GM12878 (cell line): ENCODE results near the gene TMEM214. TPM values are rescaled to one million over a fixed set of nuclear protein-coding genes. Genes with fewer than 3 reads are reported as not detected.

ENCODE experiments used
- ATAC-seq: fragments of 200-7000 bp; cut with Tn5 transposase; 3 replicates; pipeline ENCODE4 v1.9.1; 2020; ENCODE audit warnings: mild to moderate bottlenecking, moderate library complexity
- BruUV-seq: library from RNA; stranded (reverse); fragments of 400-500 nt; replicated peaks from 2 replicates; lab custom pipeline; 2021; lab: Mats Ljungman, UMichigan
- CTCF ChIA-PET: fragments of 300-600 bp; sonication (Branson Sonifier 250); formaldehyde crosslinking; extraction: SDS; loops from one replicate; lab custom pipeline; 2021; ENCODE audit warnings: inconsistent platforms; lab: Yijun Ruan, JAX
- POLR2A ChIA-PET: fragments of 350-600 bp; formaldehyde crosslinking; extraction: SDS; loops from one replicate; lab custom pipeline; 2021; ENCODE audit warnings: inconsistent platforms; lab: Charles Lee
- RAD21 ChIA-PET: fragments of 300-600 bp; sonication (Branson Sonifier 250); formaldehyde crosslinking; loops from one replicate; lab custom pipeline; 2023; ENCODE audit warnings: antibody characterized with exemption; ENCODE audit not compliant: unreplicated experiment; lab: Charles Lee
- SMC1A ChIA-PET: fragments of 300-600 bp; sonication (Branson Sonifier 250); formaldehyde crosslinking; loops from one replicate; lab custom pipeline; 2023; ENCODE audit not compliant: unreplicated experiment, uncharacterized antibody; lab: Charles Lee
- DNase-seq: peaks from one replicate; pipeline ENCODE4 v3.0.0-alpha.2; 2011; ENCODE audit warnings: low read depth, low spot score
- FAIRE-seq: peaks from 3 replicates; lab custom pipeline; 2011; peaks lifted over from hg19 to GRCh38; lab: Jason Lieb, UNC
- H2AFZ ChIP-seq: 2 replicates; pipeline ENCODE4 v1.6.0; 2011; ENCODE audit warnings: low read depth, low read length, control low read depth; ENCODE audit not compliant: control insufficient read depth
- H3K27ac ChIP-seq: 2 replicates; pipeline ENCODE4 v1.5.1; 2011; ENCODE audit warnings: control low read depth; ENCODE audit not compliant: control insufficient read depth, insufficient read depth
- H3K27me3 ChIP-seq, 2 experiments: replicated peaks in 1 of 2; 2 replicates each; pipeline versions ENCODE4 v1.6.0 to v1.6.1; 2011; ENCODE audit warnings: low read length in 1 of 2; ENCODE audit not compliant: control insufficient read depth in 2 of 2, insufficient read depth in 2 of 2
- H3K36me3 ChIP-seq, 2 experiments: 2 replicates each; pipeline ENCODE4 v1.5.1; 2011; ENCODE audit warnings: low read length in 1 of 2; ENCODE audit not compliant: control insufficient read depth in 2 of 2, insufficient read depth in 2 of 2
- H3K4me1 ChIP-seq: 2 replicates; pipeline ENCODE4 v1.6.1; 2011; ENCODE audit warnings: mild to moderate bottlenecking, low read length, moderate library complexity, mixed read lengths; ENCODE audit not compliant: control insufficient read depth, insufficient read depth
- H3K4me2 ChIP-seq: 2 replicates; pipeline ENCODE4 v1.6.0; 2011; ENCODE audit warnings: control low read depth; ENCODE audit not compliant: control insufficient read depth, insufficient read depth
- H3K4me3 ChIP-seq: fragments of 200-600 bp; sonication (generic); 2 replicates; pipeline ENCODE4 v1.5.1; 2016
- H3K79me2 ChIP-seq: 2 replicates; pipeline ENCODE4 v1.6.0; 2011; ENCODE audit warnings: low read length; ENCODE audit not compliant: control insufficient read depth, insufficient read depth
- H3K9ac ChIP-seq: 2 replicates; pipeline ENCODE4 v1.8.0; 2011; ENCODE audit warnings: low read length, control low read depth, mixed read lengths; ENCODE audit not compliant: control insufficient read depth, insufficient read depth
- H3K9me3 ChIP-seq: replicated peaks from 3 replicates; pipeline ENCODE4 v1.5.1; 2011; ENCODE audit warnings: mild to moderate bottlenecking, low read length; ENCODE audit not compliant: control insufficient read depth, insufficient read depth
- H4K20me1 ChIP-seq: 2 replicates; pipeline ENCODE4 v1.6.0; 2011; ENCODE audit not compliant: control insufficient read depth, insufficient read depth
- CHD4 ChIP-seq: fragments of 200-600 bp; sonication (generic); IDR thresholded peaks from 2 replicates; pipeline ENCODE4 v1.6.1; 2016; ENCODE audit warnings: mild to moderate bottlenecking
- CTCF ChIP-seq, 3 experiments: IDR thresholded peaks in 2 of 3; conservative IDR thresholded peaks in 1 of 3; 2 replicates each; pipeline ENCODE4 v1.5.1; 2011; ENCODE audit warnings: low read depth in 3 of 3, low read length in 3 of 3, mild to moderate bottlenecking in 3 of 3, control low read depth in 2 of 3, moderate library complexity in 2 of 3, inconsistent platforms in 1 of 3, mixed read lengths in 1 of 3; ENCODE audit not compliant: control insufficient read depth in 2 of 3, insufficient read depth in 1 of 3; ENCODE audit errors: extremely low read depth in 1 of 3
- EED ChIP-seq: sonication (generic); IDR thresholded peaks from 2 replicates; pipeline ENCODE4 v1.6.1; 2016; ENCODE audit warnings: antibody characterized with exemption, low read depth
- EGR1 ChIP-seq, 2 experiments: IDR thresholded peaks; 1 replicate in 1 of 2; 2 replicates in 1 of 2; pipeline ENCODE4 v1.6.1; 2011 to 2012; ENCODE audit warnings: low read depth in 2 of 2, low read length in 2 of 2, borderline replicate concordance in 1 of 2, mild to moderate bottlenecking in 1 of 2, moderate library complexity in 1 of 2
- KAT2A ChIP-seq: conservative IDR thresholded peaks from 2 replicates; pipeline ENCODE4 v1.6.1; 2011; ENCODE audit warnings: low read depth, low read length; ENCODE audit not compliant: control insufficient read depth
- POLR2A ChIP-seq: IDR thresholded peaks from 2 replicates; pipeline ENCODE4 v1.6.1; 2011; ENCODE audit warnings: low read depth, mild to moderate bottlenecking, low read length
- WGBS: methylation state at CpG from one replicate; pipeline ENCODE4 v1.1.6; 2016; ENCODE audit warnings: low lambda C conversion rate; ENCODE audit not compliant: insufficient replicate concordance, insufficient coverage; ENCODE audit errors: missing lambda C conversion rate; 5-methylcytosine and 5-hydroxymethylcytosine counted together
- in situ Hi-C: fragments of 300-500 bp; cut with MboI; formaldehyde crosslinking; loops from 9 replicates; pipeline ENCODE4 v1.14.3; 2018; ENCODE audit warnings: mixed read lengths
- intact Hi-C: fragments of 100-400 bp; cut with micrococcal nuclease; formaldehyde crosslinking; loops from one replicate; pipeline ENCODE4 v1.14.2; 2022; ENCODE audit not compliant: unreplicated experiment
- polyA plus RNA-seq, 11 experiments: library from polyadenylated mRNA; depleted of rRNA in 4 of 11; unstranded in 6 of 11; stranded (reverse) in 5 of 11; fragments of >200 nt; fragmentation: Nextera tagmentation in 4 of 11; fragmentation: Illumina TruSeq in 1 of 11; extraction: Ambion mirVana in 4 of 11; extraction: Trizol in 1 of 11; gene quantifications; 1 replicate in 1 of 11; 2 replicates in 10 of 11; pipeline versions ENCODE4 v1.2.1 to v1.2.3, GENCODE V29; 2011 to 2016; ENCODE audit warnings: inconsistent platforms in 2 of 11, missing spikeins in 2 of 11, low read depth in 1 of 11
- total RNA-seq, 4 experiments: library from RNA; depleted of rRNA in 3 of 4; stranded (reverse); fragments of >200 nt in 3 of 4; fragmentation: Illumina TruSeq in 1 of 4; extraction: Trizol in 1 of 4; gene quantifications; 2 replicates each; pipeline versions ENCODE4 v1.2.1 to v1.2.3, GENCODE V29; 2013 to 2021

Gene TMEM214
- total and polyA plus RNA-seq, 10 of the 15 experiments (the other 5 are each of a cell fraction or from before 2014, with no cell fraction given): 10.4 to 79.2 (median 45.0) TPM

GRCh38 chr2:27038631-27039339 lies 6.0 kb downstream of the TMEM214 start:
- ATAC-seq: no peak

GRCh38 chr2:27039426-27039825 lies 6.7 kb downstream of the TMEM214 start:
- CTCF ChIA-PET: interaction anchor here (0.9 to 5.2 kb wide), 3 partner anchors 11 to 42 kb away, joined by 4 to 26 read pairs (median 6); partner anchors contain the start of gene AGBL5
- no peak for FAIRE-seq
- Histone ChIP-seq H3K4me2 (no peak overlapping the region), H3K9me3 (no peaks in the 10 kb centered on the region), H3K36me3 (peaks cover 39 to 49% of the 10 kb centered on the region in 2 experiments), H3K27ac (no peak overlapping the region), H3K79me2 (peaks cover 12% of the 10 kb centered on the region), H3K9ac (no peak overlapping the region), H4K20me1 (no peaks in the 10 kb centered on the region), H3K27me3 (no peaks in the 10 kb centered on the region), H3K4me3 (no peak overlapping the region)
- POLR2A ChIA-PET: interaction anchor here (0.9 to 3.9 kb wide), 3 partner anchors 10 to 42 kb away, joined by 3 to 34 read pairs (median 3); partner anchors contain the start of gene AGBL5
- no TSS peak for BruUV-seq
- WGBS: 95% methylated on average over 6 of the region's 6 CpGs
- RAD21 ChIA-PET: interaction anchor here (0.9 to 4.1 kb wide), 3 partner anchors 12 to 44 kb away, joined by 4 to 31 read pairs (median 4); partner anchors contain the start of gene AGBL5
- intact Hi-C loops: no loop called here
- SMC1A ChIA-PET: interaction anchor here (1.2 to 1.4 kb wide), 2 partner anchors 20 to 34 kb away, joined by 3 to 5 read pairs; no protein-coding TSS in a partner anchor
- in situ Hi-C loops: no loop called here
- no peak for DNase-seq
- ATAC-seq: no peak
- TF ChIP-seq EED (no peak), KAT2A (no peak), EGR1 (IDR thresholded peaks at IDR 0.05; ENCODE audit: borderline replicate concordance in 1 of 2, low read depth in 2 of 2, low read length in 2 of 2) (no peak), CTCF (IDR thresholded peaks at IDR 0.05 in 2 of 3, conservative IDR thresholded peaks at IDR 0.05 in 1 of 3; ENCODE audit: control insufficient read depth in 2 of 3, extremely low read depth in 1 of 3, insufficient read depth in 1 of 3, low read depth in 3 of 3, low read length in 3 of 3) (no peak)
- TF ChIP-seq, all 136 proteins: peak for 0
- peaks cover 43% of the 10 kb centered on the region for H3K4me1 ChIP-seq
- no peak overlapping the region for H2AFZ ChIP-seq

More at GRCh38 chr2:27038631-27039339, 6.0 kb downstream of the TMEM214 start:
- Histone ChIP-seq H3K36me3 (peaks cover 39 to 49% of the 10 kb centered on the region in 2 experiments), H3K27me3 (no peaks in the 10 kb centered on the region), H3K79me2 (peaks cover 19% of the 10 kb centered on the region), H2AFZ (no peak overlapping the region), H3K9me3 (no peaks in the 10 kb centered on the region), H3K4me1 (peaks cover 47% of the 10 kb centered on the region)
- CTCF ChIA-PET: interaction anchor here (1.8 to 5.2 kb wide), 2 partner anchors 11 to 42 kb away, joined by 6 to 26 read pairs; partner anchors contain the start of gene AGBL5
- DNase-seq: no peak
- intact Hi-C loops: no loop called here
- SMC1A ChIA-PET: interaction anchor here (1.4 kb wide), 1 partner anchor 21 kb away, joined by 5 read pairs; no protein-coding TSS in a partner anchor
- TF ChIP-seq CHD4: no peak
- TF ChIP-seq POLR2A: peak; percentile 9; the same call in 1 of the 2 replicates
- TF ChIP-seq, all 136 proteins: peak for 1
- H3K4me3 ChIP-seq: no peak overlapping the region
- H3K9ac ChIP-seq: no peak overlapping the region
- no peaks in the 10 kb centered on the region for H4K20me1 ChIP-seq
- ChIA-PET RAD21 (interaction anchor here (1.4 to 4.1 kb wide), 2 partner anchors 12 to 77 kb away, joined by 3 to 31 read pairs; partner anchors contain the start of gene AGBL5), POLR2A (interaction anchor here (1.7 to 3.9 kb wide), 2 partner anchors 11 to 13 kb away, joined by 3 to 34 read pairs; partner anchors contain the start of gene AGBL5)
- in situ Hi-C loops: no loop called here
- FAIRE-seq: no peak
- 90% methylated on average over 17 of the region's 17 CpGs for WGBS
- no TSS peak for BruUV-seq
- no peak overlapping the region for H3K4me2 ChIP-seq
- H3K27ac ChIP-seq: no peak overlapping the region
